Neural cell (in vitro differentiated cells): ENCODE results near the gene ACYP2.

ENCODE experiments used
- EZH2 ChIP-seq: fragments of 200-600, 300-800 bp; shearing (Covaris generic), sonication (generic); IDR thresholded peaks from 2 replicates; pipeline ENCODE4 v1.6.1; 2014; ENCODE audit warnings: antibody characterized with exemption, low read length, borderline replicate concordance, mild to moderate bottlenecking; ENCODE audit not compliant: insufficient read depth, poor library complexity, severe bottlenecking
- SMC3 ChIP-seq: fragments of 450-650 bp; conservative IDR thresholded peaks from 2 replicates; pipeline ENCODE4 v1.6.1; 2014; ENCODE audit warnings: antibody characterized with exemption, mild to moderate bottlenecking, moderate library complexity; ENCODE audit not compliant: poor library complexity
- TAF1 ChIP-seq: IDR thresholded peaks from 2 replicates; pipeline ENCODE4 v1.6.1; 2012; ENCODE audit warnings: low read depth
- TF ChIP-seq, protein P1 (sequence below): fragments of 450-650 bp; IDR thresholded peaks from 2 replicates; pipeline ENCODE4 v1.5.1; 2014; ENCODE audit warnings: antibody characterized with exemption, mild to moderate bottlenecking, moderate library complexity; ENCODE audit not compliant: poor library complexity, severe bottlenecking
- TF ChIP-seq, protein P2 (sequence below): IDR thresholded peaks from 2 replicates; pipeline ENCODE4 v1.6.1; 2012; ENCODE audit warnings: borderline replicate concordance

DNA sequence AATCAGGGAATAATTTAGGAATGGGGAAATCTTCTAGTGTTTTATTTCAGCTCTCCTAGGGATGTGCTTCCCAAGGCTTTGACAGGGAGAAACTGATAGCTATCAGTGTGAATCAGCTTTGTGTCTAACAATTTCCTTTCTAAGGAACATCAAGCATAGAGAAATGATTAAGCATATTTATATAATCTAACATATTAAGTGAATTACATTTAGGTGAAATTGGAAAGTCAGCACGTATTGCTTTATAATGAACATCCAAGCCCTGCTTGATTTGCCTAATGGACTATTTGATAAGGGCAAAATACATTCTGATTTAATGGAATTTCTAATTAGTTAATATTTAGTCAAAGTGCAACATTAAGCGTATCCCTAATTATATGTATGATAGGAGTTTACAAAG is 160.1 kb downstream of the ACYP2 start:
- TF ChIP-seq EZH2: no peak
- TF ChIP-seq, protein P1, sequence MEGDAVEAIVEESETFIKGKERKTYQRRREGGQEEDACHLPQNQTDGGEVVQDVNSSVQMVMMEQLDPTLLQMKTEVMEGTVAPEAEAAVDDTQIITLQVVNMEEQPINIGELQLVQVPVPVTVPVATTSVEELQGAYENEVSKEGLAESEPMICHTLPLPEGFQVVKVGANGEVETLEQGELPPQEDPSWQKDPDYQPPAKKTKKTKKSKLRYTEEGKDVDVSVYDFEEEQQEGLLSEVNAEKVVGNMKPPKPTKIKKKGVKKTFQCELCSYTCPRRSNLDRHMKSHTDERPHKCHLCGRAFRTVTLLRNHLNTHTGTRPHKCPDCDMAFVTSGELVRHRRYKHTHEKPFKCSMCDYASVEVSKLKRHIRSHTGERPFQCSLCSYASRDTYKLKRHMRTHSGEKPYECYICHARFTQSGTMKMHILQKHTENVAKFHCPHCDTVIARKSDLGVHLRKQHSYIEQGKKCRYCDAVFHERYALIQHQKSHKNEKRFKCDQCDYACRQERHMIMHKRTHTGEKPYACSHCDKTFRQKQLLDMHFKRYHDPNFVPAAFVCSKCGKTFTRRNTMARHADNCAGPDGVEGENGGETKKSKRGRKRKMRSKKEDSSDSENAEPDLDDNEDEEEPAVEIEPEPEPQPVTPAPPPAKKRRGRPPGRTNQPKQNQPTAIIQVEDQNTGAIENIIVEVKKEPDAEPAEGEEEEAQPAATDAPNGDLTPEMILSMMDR: no peak
- no peak for TF ChIP-seq TAF1
- no peak for TF ChIP-seq SMC3
- TF ChIP-seq, protein P2, sequence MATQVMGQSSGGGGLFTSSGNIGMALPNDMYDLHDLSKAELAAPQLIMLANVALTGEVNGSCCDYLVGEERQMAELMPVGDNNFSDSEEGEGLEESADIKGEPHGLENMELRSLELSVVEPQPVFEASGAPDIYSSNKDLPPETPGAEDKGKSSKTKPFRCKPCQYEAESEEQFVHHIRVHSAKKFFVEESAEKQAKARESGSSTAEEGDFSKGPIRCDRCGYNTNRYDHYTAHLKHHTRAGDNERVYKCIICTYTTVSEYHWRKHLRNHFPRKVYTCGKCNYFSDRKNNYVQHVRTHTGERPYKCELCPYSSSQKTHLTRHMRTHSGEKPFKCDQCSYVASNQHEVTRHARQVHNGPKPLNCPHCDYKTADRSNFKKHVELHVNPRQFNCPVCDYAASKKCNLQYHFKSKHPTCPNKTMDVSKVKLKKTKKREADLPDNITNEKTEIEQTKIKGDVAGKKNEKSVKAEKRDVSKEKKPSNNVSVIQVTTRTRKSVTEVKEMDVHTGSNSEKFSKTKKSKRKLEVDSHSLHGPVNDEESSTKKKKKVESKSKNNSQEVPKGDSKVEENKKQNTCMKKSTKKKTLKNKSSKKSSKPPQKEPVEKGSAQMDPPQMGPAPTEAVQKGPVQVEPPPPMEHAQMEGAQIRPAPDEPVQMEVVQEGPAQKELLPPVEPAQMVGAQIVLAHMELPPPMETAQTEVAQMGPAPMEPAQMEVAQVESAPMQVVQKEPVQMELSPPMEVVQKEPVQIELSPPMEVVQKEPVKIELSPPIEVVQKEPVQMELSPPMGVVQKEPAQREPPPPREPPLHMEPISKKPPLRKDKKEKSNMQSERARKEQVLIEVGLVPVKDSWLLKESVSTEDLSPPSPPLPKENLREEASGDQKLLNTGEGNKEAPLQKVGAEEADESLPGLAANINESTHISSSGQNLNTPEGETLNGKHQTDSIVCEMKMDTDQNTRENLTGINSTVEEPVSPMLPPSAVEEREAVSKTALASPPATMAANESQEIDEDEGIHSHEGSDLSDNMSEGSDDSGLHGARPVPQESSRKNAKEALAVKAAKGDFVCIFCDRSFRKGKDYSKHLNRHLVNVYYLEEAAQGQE: peak; percentile 27
